DND-41 (cell line): ENCODE results near the gene TMEM42.

Source experiments
- CTCF ChIP-seq: IDR thresholded peaks from 2 replicates; pipeline ENCODE4 v1.5.1; 2012; ENCODE audit warnings: borderline replicate concordance, low read length, moderate library complexity, mild to moderate bottlenecking; ENCODE audit not compliant: poor library complexity, severe bottlenecking; ENCODE audit errors: extremely low read depth
- EZH2 ChIP-seq: IDR thresholded peaks from 3 replicates; pipeline ENCODE4 v1.6.1; 2012; ENCODE audit warnings: borderline replicate concordance, low read depth, mild to moderate bottlenecking, moderate library complexity, low read length, inconsistent platforms; ENCODE audit not compliant: severe bottlenecking

- TF ChIP-seq EZH2 (no peak), CTCF (no peak)
Observed at GRCh38 chr3:44845528-44846520, 15.9 kb upstream of the TMEM42 start.
